Measurements from ENCODE around the gene CDH24.

CDH24 gene

DNA sequence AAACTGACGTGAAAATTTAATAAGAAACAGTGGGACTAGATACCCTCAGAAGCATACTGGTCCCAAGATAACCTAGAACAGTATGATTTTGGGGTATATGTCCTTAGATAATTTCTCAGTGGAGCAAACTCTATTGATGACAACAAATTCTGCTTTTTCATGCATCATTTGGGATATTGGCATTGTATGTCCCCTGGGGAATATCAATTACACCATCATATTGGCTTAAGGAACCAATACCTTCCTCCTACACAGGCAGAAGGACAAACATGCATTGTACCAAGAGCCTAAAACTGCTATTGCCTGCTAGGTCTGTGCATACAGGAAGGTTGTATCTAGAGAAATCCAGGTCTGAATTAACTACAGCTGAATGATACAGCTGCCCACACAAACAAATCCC lies 17.6 kb upstream of the CDH24 start:
- DNase-seq = no peak
- Mint-ChIP-seq H3K27me3 (no peaks in the 10 kb centered on the region), H3K9me3 (no peaks in the 10 kb centered on the region), H3K36me3 (ENCODE audit: low read depth) (peaks cover 98% of the 10 kb centered on the region), H3K27ac (no peak overlapping the region), H3K4me1 (ENCODE audit: low read depth) (peaks cover 29% of the 10 kb centered on the region), H3K4me3 (no peak overlapping the region)

DNA sequence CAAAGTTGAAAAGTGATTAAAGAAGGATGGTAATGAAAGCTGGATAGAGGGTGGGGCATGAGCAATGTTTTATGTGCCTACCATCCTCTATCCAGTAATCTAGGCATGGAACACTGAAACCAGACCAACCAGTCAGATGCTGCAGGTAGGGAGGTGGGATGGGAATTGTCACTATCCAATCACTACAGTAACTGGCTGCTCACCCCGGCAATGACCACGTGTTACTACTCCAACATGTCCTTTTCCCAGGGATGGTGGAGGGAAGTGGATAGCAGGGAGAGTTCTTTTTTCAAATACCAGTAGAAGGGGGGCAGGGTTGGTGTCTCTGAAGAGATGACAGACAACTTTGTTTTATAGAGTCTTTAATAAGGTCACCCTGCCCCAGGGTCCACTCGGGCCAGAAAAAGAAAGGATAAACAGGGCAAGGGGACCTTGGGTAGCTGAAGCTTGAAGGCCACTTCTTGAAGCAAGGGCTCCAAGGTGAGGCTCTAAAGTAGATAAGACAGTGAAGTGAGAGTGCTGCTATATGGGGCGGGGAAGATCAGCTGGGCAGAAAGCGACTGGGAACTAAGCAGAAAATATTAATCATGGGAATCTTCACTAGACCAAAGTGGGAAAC lies 14.7 kb upstream of the CDH24 start:
- no peak for DNase-seq
- Mint-ChIP-seq H3K36me3 (ENCODE audit: low read depth) (peaks cover 94% of the 10 kb centered on the region), H3K27me3 (no peaks in the 10 kb centered on the region), H3K4me3 (peak overlapping the region; percentile 98), H3K4me1 (ENCODE audit: low read depth) (peaks cover 38% of the 10 kb centered on the region), H3K9me3 (no peaks in the 10 kb centered on the region), H3K27ac (peak overlapping the region; percentile 97)

DNA sequence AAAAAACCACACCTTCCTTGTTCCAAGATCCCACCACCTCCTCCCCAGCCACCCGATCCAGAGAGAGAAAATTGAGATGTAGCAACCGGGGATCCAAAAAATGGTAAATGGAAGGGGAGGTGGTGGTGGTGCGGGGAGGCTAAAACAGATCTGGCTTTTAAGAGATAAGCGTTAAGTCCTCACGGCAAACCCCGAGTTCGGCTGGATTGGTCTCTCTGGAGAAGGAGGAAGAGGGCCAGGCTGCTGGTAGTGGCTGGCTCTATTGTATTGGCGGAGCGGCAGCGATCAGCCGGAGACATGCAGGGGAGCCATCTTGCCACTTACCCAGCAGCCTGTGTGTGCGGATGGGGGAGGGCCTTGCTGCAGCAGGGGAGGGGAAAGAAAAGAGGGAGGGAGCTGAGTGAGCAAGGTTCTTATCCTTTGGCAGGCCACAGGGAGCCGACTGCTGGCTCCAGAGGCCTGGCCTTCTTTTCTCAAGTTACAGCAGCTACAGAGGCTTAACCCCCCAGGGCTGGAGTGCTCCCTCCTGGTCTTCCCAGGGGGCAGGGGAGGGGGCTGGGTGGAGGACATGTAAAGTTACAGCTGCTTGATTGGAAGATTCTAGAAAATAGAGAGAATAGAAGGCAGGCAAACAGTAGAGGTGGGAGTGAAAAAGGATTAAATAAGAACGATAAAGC lies 14.1 kb upstream of the CDH24 start:
- Mint-ChIP-seq H3K4me1 (ENCODE audit: low read depth) (peaks cover 38% of the 10 kb centered on the region), H3K36me3 (ENCODE audit: low read depth) (peaks cover 94% of the 10 kb centered on the region), H3K4me3 (peak overlapping the region; percentile 98), H3K27ac (peak overlapping the region; percentile 97), H3K9me3 (no peaks in the 10 kb centered on the region), H3K27me3 (no peaks in the 10 kb centered on the region)
- DNase-seq = peak; percentile 85

DNA sequence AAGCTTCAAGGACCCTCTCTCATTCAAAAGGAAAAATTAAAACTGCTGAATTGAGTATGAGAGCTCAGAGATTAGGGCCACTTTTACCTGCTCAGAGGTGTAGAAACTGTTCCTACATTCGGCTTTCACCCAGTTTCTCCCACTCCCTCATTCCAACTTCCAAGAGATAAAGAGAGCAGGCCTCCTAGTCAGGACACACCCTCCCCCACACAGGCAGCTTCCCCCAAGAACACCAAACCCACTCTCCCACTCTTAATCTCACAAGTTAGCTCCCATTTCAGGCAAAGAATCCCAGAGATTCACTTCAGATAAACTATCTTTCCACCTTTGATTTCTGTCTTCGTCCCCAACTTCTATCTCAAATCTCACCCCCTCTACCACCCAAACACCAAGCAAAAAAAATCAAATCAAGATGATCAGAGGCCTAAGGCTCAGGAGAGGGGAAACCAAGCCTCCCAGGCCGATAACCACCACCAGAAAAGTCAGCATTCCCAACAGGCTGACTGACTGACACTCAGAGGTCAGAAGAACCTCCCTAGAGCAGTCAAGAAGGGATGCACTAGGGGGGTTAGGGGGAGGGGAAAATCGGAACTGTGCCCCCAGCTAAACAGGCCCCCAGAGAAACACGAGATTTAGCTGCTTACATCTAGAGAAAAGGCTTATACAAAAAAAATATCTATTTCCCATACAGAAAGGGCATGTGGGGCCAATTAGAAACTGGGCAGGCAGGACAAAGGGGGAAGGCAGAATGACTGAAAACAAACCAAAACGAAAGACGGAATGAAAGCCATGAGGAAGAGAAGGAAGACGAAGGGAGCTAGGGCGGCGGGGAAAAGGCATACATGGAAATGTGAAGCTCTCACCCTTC lies 13.2 kb upstream of the CDH24 start:
- H3K4me3 Mint-ChIP-seq = peak overlapping the region; percentile 98
- H3K27me3 Mint-ChIP-seq = no peaks in the 10 kb centered on the region
- no peak for DNase-seq
- no peaks in the 10 kb centered on the region for H3K9me3 Mint-ChIP-seq
- peaks cover 43% of the 10 kb centered on the region for H3K4me1 Mint-ChIP-seq (ENCODE audit: low read depth)
- H3K27ac Mint-ChIP-seq = peak overlapping the region; percentile 97
- H3K36me3 Mint-ChIP-seq (ENCODE audit: low read depth) = peaks cover 94% of the 10 kb centered on the region

DNA sequence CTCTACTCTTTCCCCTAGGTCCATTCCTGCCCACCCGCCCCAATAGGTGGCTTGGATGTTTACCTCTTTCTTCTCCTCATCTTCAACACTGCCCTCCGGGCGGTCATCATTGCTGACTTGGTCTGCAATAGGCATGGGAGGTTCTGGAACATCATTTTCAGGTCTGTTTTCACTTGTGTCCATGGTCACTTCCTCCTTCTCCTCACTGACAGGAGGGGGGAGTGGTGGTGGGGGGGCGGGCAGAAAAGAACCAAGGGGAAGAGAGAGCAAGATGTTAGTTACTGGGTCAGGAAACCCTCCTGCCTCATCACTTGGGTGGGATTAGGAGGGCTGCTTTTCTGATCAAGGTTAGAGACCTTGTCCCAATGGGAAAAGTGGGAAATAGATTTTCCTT lies 12.1 kb upstream of the CDH24 start:
- Mint-ChIP-seq H3K9me3 (no peaks in the 10 kb centered on the region), H3K27me3 (no peaks in the 10 kb centered on the region), H3K36me3 (ENCODE audit: low read depth) (peaks cover 92% of the 10 kb centered on the region), H3K4me3 (peak overlapping the region; percentile 98), H3K27ac (peak overlapping the region; percentile 85), H3K4me1 (ENCODE audit: low read depth) (peaks cover 44% of the 10 kb centered on the region)
- no peak for DNase-seq

DNA sequence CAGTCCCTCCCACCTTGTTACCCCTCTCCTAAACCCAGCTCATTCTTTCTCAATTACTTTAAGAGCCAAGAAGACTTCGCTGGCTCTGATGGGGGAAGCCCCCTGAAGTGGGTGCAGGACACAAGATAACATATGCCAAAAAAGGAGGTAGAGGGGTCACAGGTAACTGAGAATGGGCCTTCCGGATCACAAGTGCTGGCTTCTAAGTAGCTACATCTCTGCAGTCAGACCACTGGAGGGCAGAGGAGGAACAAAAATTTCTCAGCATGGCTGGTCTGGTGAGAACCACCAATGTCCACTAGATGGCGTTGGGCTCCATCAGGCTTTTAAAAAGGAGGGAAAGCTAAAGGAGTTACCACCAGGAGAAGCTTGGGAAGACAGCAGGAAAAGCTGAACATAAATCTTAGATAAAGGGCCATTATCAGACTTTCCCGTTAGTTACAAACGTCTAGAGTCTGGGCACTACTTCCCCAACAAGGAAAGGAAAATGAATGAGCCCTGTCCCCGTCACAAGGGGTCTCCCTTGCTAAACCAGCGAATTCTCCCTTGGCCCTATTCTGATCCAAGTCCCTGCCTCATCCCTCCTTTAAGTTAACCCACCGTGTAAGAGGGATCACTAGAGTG lies 11.6 kb upstream of the CDH24 start:
- peaks cover 44% of the 10 kb centered on the region for H3K4me1 Mint-ChIP-seq (ENCODE audit: low read depth)
- DNase-seq = peak; percentile 70
- H3K9me3 Mint-ChIP-seq = no peaks in the 10 kb centered on the region
- peak overlapping the region; percentile 85 for H3K27ac Mint-ChIP-seq
- peak overlapping the region; percentile 98 for H3K4me3 Mint-ChIP-seq
- no peaks in the 10 kb centered on the region for H3K27me3 Mint-ChIP-seq
- H3K36me3 Mint-ChIP-seq (ENCODE audit: low read depth) = peaks cover 93% of the 10 kb centered on the region

DNA sequence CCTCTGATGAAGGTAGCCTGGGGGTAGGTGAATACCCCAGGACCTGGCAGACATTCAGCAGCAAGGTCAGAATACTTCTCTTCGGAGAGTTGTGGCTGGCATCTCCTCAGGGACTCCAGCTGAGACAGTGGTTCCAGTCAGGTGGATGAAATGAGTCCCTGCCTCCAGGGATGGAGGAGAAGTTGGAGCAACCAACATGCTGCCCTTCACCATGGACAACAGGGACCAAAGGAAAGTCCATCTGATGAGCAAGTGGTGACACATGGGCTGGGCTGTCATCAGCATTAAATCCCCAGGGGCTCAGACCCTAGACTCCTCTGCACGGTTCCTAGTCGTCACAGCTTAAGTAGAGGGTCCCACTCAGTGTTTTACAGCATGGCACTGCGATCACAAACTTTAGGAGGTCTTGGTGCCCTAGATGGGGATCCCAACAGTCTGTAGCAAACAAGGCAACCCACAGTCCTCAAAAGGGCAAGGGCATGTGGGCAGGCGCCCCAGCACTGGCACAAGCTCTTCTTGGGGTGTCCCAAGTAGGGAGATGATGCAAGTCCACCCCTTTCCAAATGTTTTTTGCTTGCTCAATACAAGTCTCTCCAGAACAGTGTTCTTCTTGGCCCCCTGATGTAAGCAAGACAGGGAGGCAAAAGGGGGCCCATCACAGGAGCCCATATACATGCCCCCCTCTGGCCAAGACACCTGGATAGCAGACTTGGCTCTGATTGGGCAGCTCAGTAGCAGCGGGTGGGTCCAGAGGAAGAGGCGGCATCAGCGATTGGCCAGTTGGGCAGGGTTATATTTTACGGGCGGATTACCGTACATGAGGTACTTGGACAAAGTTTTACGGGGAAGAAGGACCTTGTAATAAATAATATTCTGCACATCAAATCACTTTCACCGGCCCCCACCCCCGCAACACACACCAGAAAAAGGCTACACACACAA lies 10.8 kb upstream of the CDH24 start:
- Mint-ChIP-seq H3K36me3 (ENCODE audit: low read depth) (peaks cover 93% of the 10 kb centered on the region), H3K9me3 (no peaks in the 10 kb centered on the region), H3K4me3 (peak overlapping the region; percentile 98), H3K27me3 (no peaks in the 10 kb centered on the region), H3K27ac (peak overlapping the region; percentile 85), H3K4me1 (ENCODE audit: low read depth) (peaks cover 44% of the 10 kb centered on the region)
- peak; percentile 22 for DNase-seq

DNA sequence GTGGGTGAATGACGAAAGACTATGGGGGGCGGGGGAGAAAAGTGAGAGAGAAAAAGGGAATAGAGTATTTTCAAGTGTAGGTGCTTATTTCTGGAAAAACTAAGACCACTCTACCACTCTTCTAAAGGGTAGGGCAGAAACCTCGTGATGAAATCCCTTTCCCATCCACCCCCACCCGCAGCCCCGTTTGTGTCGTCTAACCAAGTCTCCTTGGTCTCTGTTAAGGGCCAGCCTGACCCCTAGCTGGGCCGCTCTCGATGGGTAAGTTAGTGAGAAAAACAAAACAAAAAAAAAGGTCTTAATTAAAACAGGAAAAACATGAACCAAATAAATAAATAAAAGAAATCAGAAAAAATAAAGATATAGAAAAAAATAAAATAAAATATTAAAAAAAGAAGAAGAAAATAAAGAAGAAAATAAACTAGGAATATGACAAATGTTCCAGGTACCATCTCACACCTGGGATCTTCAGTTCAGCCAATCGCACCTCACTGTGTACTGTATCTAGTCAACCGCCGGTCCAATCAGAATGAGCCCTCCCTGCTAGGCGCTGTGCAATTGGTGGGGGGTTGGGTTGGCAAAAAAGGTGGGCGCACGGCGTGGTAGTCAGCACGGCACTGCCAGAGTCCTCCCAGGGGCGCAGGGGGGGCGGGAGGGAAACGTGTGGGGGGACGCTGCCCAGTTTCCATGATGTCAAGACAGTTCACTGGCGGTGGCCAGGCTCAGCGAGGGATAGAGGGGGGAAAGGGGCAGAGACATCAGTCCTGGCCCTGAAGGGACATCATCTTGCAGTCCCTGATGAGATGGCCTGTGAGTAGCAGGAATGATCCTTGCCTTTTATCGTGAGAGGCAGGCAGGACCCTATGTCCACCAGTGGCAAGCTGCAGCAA lies 9.8 kb upstream of the CDH24 start:
- Mint-ChIP-seq H3K27ac (peak overlapping the region; percentile 47), H3K4me1 (ENCODE audit: low read depth) (peaks cover 38% of the 10 kb centered on the region), H3K9me3 (no peaks in the 10 kb centered on the region), H3K27me3 (no peaks in the 10 kb centered on the region), H3K4me3 (no peak overlapping the region), H3K36me3 (ENCODE audit: low read depth) (peaks cover 93% of the 10 kb centered on the region)
- DNase-seq = peak; percentile 20

DNA sequence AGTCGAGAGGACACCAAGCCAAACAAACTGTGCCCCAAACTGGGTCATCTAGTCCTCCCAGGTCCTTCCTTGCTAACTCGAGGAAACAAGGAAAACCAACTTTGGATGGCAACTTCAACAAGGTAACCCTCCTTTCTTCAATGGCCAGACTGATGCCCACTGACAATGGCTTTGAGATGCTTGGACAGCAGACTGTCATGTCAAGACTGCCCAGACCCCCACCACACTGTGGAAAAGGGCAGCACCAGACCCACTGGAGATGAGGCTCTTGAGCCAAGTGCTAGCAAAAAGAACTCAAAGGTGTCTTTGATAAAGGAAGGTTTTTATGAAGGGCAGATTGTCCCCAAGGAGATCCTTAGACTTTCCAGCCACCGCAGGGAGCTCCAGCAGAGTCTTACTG lies 9.0 kb upstream of the CDH24 start:
- DNase-seq = peak; percentile 9
- peak overlapping the region; percentile 47 for H3K27ac Mint-ChIP-seq
- peaks cover 92% of the 10 kb centered on the region for H3K36me3 Mint-ChIP-seq (ENCODE audit: low read depth)
- no peak overlapping the region for H3K4me3 Mint-ChIP-seq
- no peaks in the 10 kb centered on the region for H3K27me3 Mint-ChIP-seq
- H3K9me3 Mint-ChIP-seq = no peaks in the 10 kb centered on the region
- peaks cover 30% of the 10 kb centered on the region for H3K4me1 Mint-ChIP-seq (ENCODE audit: low read depth)

DNA sequence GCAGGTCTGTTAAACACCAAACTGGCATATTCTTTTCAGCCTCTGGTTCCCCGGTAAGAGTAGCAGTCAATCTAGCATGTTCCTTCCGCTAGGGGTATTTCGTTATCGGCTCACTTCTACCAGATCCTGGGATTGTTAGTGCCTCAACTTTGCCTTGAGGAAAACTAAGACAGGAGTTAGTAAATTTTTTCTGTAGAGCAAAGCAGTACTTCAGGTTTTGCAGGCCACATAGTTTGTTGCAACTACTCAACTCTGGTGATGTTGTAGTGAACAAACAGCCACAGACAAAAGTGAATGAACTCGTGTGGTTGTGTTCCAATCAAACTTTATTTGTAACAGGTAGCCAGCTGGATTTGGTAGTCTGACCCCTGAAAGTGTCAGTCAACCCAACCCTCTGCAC lies 6.3 kb upstream of the CDH24 start:
- Mint-ChIP-seq H3K36me3 (ENCODE audit: low read depth) (peaks cover 97% of the 10 kb centered on the region), H3K27ac (peak overlapping the region; percentile 22), H3K9me3 (no peaks in the 10 kb centered on the region), H3K4me1 (ENCODE audit: low read depth) (peaks cover 10% of the 10 kb centered on the region), H3K4me3 (no peak overlapping the region), H3K27me3 (no peaks in the 10 kb centered on the region)
- DNase-seq = no peak

DNA sequence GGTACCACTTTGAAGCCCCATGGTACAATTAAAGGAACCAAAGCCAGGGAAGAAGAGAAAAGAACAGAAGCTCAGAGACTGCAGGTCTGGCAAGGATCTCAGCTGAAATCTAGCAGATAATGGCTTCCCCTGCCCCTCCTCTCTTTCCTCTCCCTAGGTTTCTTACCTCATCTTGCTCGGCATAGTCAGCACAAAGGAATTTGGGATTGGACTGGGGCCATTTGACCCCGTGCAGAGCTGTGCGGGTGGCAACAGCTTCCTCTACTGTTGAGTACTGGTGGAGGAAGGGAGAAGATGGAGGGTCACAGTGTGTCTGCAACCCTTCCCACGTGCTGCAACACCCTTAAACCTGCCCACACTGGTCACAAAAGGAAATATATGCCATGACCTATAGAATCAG lies 4.7 kb upstream of the CDH24 start:
- Mint-ChIP-seq H3K27ac (peak overlapping the region; percentile 4), H3K27me3 (no peaks in the 10 kb centered on the region), H3K36me3 (ENCODE audit: low read depth) (peaks cover 88% of the 10 kb centered on the region), H3K9me3 (no peaks in the 10 kb centered on the region), H3K4me3 (no peak overlapping the region), H3K4me1 (ENCODE audit: low read depth) (peaks cover 12% of the 10 kb centered on the region)
- DNase-seq = peak; percentile 5

DNA sequence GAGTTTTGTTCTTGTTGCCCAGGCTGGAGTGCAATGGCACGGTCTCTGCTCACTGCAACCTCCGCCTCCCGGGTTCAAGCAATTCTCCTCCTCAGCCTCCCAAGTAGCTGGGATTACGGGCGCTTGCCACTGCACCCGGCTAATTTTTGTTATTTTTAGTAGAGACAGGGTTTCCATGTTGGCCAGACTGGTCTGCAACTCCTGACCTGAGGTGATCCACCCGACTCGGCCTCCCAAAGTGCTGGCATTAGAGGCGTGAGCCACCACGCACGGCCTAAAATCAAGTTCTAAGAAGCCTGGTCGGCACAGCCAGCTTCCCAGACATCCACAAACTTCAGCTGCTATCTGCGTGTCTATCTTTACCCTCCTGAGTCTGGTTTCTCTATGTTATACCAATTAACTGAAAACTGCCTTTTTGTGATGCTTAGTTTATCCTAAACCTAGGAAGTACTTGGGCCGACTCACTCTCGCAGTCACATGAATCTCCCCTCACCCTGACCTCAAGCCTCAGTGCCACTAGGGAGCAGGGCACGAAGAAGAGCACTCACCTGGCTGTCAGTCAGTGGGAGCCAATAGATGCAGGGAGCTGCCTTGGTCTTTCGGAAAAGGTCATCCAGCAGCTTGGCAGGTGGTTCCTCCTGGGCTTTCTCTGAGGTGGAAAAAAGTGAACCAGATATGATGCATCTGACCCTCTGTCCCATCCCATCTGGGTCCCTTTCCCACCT lies 3.4 kb upstream of the CDH24 start:
- Mint-ChIP-seq H3K27me3 (peaks cover 4% of the 10 kb centered on the region), H3K36me3 (ENCODE audit: low read depth) (peaks cover 75% of the 10 kb centered on the region), H3K4me3 (no peak overlapping the region), H3K27ac (peak overlapping the region; percentile 47), H3K9me3 (no peaks in the 10 kb centered on the region), H3K4me1 (ENCODE audit: low read depth) (peaks cover 21% of the 10 kb centered on the region)
- no peak for DNase-seq

All from activated T-cell treated with anti-CD3 and anti-CD28 coated beads, Interleukin-2, amount 50 U/mL, for 24 hours (primary cell).